Effector CD4-positive, alpha-beta T cell (primary cell): ENCODE data around the gene ADGRB2.

Experiments used
- DNase-seq: peaks from one replicate; pipeline ENCODE4 v3.0.0-alpha.2; 2020

ADGRB2 gene

DNA sequence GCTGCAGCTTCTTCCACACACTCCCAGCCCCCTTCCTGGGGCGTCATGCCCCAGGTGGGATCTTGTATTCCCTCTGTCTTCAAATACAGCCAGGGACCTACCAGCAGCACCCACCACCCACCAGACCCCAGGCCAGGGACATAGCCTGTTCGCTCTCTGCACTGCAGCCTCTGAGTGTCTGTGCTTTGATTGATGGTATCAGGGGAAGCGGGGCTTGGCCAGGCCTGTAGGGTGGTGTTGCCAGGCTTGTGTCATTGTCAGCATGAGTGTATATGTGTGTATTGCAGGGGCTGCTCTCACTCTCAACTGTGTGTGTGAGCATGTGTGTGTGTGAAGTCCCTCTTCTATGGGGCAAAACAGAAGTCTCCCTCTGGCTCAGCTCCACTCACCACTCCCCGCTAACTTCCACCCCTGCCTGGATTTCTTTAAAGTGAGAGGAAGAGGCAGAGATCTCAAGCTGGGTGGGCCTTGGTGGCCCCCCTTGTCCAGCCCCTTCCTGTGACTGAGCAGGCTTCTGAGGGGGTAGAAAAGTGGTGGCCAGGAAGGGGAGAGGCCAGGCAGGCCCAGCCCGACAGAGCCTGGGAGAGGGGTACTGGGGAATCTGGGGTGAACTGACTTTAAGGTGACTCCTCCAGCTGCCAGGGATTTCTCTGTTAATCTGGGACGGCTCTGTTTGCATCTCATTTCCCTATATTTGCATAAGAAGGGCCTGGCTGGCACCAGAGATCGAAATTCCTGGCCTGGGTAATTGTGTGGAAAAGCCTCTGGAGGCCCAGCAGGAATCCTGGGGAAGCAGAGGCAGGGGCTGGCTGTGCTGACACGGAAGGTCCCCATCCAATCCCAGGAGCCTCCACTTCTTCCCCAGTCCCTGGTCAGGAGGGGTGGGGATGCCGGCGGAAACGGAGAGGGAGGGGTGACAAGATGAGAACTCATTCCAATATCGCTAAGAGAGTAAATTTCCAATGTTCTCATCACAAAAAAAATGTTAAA, 18.6 kb upstream of the ADGRB2 start:
- no peak for DNase-seq

DNA sequence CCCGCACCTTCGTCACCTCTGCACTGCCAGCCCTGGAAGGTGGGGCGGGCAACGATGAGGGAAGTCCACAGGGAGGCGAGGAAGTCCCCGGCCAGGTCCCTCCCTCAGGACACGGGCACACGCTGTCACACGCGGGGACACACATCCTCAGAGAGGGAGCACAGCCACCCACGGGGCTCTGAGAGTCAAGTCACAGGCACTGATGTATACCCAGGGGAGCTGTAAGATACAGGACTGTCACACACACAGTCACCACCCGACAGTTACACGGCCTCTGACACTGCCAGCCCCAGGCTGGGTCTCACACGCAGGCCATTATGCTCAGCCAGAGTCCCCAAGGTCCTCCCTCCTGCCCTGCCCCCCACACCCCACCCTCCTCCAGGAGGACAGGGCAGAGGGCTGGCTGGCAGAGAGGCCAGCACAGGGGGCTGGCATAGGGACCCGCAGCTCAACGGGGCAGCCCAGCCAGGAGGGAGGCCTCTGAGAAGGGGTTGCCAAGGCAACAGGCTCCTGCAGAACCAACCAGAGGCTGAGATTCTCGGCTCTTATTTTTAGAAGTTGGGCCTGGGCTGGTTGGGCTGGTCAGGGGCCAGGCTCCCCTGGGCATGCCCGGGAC, 17.7 kb upstream of the ADGRB2 start:
- DNase-seq: no peak

DNA sequence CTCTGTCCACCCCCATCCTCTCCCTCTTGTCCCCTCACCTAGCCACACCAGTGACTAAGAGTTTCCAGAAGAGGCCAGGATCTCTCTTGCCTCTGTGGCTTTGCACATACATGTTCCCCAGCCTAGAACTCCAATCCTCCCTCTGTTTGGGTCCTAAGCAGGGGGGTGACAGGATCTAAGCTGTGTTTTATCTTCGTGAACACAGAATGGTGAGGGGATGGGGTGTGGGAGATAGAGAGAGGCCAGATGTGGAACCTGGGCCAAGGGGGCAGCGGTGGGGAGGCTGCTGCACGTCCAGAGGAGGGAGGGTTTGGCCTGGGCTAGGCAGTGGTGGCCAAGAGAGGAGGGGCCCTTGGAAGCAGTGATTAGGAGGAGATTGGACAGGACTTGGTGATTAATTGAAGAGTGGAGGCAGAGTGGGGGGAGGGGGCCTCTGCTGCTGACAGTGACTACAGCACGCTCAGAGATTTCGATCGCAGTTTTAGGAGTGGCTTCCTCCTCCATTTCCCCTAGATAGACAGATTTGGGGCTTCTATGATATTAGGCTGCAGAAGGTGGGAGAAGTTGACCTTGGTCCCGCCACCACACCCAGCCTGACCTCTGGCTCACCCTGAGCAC, 17.1 kb upstream of the ADGRB2 start:
- DNase-seq: no peak

DNA sequence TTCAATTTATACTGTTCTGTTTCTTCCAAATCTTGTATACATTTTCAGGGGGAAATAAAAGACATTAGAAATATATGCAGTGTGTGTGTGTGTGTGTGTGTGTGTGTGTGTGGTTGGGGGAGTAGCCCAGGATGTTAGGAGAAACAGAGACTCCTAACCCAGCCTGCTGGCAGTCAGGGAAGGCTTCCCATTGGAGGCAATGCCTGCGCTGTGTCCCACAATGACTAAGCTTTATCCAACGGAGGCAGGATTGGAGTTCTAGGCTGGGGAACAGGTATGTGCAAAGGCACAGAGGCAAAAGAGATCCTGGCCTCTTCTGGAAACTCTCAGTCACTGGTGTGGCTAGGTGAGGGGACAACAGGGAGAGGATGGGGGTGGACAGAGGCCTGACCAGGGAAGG, 16.5 kb upstream of the ADGRB2 start:
- no peak for DNase-seq

DNA sequence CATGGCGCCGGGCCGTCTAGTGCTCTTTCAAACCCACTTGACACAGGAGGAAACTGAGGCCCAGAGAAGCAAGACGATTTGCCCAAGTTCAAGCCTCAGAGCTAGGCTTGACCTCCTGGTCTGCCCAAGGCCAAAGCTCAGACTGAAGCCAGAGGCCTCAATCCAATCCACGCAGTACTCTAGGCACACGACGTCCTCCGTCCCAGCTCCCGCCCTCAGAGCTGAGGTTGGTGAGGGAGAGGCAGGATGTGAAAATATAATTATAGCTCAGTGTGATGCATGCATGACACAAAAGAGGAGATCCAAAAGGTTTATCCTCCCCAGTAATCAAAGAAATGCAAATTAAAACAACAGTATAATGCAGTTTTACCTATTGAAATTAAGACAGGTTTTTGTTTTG, 15.5 kb upstream of the ADGRB2 start:
- no peak for DNase-seq

DNA sequence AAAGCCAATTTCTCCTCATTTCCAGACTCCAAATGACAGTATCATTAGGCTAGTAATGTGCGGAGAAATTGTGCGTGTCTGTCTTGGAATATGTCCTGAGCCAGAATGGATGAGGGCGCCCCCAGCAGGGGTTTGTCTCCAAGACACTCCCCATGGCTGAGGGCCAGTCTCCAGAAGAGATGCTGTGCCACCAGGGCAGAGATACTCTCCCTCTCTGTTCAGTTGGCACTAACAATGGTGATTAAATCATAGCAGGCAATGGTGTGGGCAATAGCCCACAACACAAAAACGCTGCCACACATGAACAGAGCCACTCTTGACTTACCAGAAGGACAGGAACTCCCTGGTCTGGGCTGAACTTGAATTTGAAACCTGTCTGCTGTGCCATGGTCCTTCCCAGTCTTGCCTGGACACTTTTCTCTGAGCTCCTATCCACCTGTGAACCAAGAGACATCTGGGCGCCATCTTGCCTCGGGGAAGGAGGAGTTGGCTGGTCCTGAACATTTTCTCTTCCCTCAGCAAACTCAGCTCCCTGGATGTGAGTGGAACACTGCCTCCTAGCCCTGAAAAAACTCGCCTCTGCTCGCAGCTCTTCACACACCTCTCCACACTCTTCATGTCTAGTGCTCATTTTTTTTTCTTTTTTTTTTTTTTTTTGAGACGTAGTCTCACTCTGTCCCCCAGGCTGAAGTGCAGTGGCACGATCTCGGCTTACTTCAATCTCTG, 14.8 kb upstream of the ADGRB2 start:
- DNase-seq: no peak

DNA sequence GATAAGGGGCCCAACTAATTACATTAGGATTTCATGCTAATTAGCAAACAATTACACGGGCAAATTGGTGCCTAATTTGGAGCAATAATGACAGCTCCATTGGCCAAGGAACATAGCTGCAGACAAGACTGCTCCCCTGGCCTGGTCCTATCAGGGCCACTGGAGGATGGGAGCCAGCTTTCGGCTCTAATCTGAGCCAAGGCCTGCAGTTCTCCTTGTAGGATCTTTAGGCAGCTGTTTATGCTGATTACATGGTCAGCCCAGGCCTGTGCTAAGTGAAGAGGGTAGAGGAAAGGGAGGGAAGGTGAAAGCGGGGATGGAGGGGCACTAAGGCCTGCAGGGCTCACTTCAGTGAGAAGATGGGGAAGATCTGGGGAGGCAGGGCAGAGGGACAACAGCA, 12.4 kb upstream of the ADGRB2 start:
- DNase-seq: no peak

DNA sequence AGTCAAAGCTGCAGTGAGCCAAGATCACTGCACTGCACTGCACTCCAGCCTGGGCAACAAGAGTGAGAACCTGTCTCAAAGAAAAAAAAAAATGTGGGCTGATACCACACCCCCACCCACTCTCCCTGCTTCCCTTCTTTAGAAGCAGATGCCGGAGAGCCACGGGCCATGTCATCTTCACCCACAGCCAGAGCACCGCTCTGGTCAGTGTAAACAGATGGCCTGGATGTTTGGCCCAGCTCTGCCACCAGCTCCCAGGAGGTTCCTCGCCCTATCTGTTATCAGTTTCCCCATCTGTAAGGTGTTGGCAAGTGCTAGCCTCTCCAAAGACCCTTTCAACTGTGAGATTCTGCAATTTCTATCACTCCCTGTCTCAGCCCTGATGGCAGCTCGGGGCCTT, 11.9 kb upstream of the ADGRB2 start:
- DNase-seq: no peak

DNA sequence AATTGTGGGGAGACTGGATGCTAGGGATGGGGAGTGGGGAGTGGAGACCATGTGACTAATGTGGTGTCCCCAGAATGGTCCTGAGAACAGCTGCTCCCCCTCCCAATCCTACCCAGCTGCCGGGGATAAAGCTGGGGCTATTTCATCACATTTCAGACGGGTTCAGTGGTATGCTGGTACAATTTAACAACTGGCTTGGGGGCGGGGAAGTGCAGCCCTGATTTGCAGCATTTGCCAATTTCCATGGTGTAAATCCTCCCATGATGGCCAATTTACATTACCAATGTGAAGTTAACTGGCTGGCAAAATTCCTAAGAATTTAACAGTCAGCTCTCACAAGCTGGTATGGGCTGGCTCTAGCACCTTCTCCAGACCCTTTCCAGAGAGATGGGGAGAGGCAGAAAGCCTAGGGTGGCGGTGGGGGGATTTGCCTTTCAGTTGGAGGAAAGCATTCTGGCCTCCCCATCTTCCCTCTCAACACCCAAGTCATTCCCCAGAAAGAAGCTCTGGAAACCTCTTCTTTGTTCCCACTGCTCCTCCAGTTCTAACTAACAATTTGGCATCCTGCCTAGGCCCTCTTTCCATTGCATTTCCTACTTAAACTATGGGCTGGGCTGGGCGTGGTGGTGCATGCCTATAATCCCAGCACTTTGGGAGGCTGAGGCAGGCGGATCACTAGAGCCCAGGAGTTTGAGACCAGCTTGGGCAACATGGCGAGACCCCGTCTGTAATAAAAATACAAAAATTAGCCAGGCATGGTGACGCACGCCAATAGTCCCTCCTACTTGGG, 11.3 kb upstream of the ADGRB2 start:
- DNase-seq: no peak

DNA sequence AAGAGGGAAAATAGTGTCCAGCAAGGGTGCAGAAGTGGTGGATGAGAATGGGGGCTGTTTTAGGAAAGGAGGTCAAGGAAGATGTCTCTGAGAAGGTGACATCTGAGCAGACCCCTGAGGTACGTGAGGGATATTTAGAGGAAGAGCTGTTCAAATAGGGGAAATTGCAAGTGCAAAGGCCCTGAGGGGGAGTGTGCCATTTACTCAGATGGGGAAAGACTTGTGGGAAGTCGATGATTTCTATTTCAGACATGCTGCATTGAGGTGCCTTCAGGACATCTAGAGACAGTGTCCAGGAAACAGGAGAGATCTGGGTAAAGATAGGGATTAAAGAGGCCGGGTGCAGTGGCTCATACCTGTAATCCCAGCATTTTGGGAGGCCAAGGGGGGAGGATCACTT, 10.4 kb upstream of the ADGRB2 start:
- no peak for DNase-seq

DNA sequence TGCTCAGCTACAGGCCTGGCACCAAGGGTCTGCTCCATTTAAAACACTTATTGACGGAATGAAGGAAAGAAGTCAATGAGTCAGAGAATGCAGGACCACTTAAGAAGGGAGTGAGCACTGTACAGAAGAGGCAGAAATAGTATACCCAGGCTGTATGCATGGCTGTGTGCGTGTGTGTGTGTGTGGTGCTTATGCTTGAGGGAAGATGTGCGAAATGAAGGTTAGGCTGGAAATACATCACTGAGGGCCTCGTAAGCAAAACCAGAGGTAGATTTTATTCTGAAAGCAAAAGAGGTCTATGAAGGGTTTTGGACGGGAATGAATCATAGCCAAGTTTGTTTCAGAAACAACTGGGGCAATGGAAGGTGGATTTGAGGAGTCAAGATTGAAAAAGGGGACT, 9.7 kb upstream of the ADGRB2 start:
- no peak for DNase-seq

DNA sequence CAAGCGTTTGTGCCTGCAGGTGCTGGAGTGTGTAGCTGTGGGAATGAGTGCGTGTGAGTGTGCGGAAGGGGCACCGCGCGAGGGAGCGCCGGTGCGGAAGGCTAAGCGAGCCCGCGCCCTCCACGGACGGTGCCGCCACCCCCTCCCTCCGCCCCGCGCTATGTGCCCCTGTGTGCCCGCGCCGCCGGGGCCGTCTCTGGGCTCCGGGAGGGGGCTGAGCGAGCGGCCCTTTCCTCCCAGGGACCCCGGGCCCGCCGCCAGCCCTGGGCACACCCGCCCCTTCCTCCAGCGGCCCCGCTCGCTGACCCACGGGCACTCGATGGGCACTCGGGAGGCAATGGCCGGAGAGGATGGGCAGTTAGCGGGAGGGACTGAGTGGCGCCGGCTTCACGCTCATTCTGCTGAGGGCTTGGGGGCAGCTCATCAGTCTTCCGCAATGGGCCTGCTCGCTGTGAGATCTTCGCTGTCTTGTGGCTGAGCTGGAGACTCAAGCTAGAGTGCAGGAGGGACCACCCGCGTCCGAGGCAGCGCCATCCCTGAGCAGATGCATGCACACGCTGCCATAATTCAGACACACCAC, 8.6 kb upstream of the ADGRB2 start:
- no peak for DNase-seq

DNA sequence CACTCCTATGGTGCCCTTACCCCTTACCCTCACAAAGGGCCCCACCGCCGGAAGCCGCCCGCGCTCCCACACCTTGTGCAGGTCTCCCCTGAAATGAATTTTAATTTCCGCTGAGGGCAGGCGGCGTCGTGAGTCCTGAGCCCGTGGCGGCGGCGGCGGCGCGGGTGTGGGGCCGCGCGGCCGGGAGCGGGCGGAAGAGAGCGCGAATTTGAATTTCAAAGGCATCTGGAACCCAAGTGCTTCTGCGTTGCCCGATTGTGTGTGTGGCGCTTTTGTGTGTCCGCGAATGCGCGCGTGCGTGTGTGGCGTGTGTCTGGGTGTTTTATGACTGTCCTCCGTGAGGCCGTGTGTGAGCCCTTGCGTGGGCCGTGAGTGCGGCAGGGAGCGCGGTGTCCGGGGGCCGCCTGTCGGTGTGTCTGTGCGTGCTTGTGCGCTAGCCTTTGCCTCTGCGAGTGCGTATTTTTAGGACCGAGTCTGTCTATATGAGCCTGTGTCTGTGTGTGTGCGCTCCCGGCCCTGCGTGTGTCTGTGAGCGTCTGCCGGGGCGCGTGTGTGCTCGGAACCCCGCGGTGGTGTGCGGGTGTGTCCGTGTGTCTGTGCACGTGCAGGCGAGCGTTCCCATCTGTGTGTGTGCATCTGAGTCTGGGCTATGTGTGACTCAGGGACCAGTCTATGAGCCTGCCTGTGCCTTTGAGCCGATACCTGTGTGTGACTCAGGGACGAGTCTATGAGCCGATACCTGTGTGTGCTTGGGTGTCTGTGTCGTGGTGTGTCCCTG, 7.9 kb upstream of the ADGRB2 start:
- DNase-seq: no peak

DNA sequence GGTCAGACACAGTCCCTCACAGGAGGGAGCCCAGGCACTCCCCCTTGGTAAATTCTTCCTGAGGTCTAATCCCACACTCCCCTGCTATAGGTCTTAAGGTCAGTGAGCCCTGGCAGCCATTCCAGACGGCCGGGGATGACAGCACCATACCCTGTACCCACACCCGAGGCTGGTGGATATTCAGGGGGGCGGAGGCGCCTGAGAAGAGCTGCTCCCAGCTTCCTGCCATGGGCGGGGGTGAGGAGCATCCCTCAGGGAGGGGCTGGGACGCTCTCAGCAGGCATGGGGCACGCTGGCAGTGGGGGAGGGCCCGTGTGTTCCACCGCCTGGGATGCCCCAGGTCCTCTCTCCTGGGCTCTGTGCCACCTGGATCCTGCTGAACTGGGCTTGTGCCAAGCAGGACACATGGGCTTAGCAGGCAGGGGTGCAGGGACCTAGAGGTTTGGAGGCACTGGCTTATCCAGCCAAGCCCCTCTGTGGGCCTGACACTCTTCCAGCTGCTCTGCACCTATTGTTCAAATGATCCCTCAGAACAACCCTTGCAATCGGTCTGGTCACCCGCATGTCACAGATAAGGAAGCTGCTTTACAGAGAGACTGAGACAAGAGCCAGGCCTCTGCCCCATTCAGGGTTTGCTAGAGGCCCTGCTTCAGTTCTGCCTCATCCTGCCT, 5.7 kb upstream of the ADGRB2 start:
- no peak for DNase-seq

DNA sequence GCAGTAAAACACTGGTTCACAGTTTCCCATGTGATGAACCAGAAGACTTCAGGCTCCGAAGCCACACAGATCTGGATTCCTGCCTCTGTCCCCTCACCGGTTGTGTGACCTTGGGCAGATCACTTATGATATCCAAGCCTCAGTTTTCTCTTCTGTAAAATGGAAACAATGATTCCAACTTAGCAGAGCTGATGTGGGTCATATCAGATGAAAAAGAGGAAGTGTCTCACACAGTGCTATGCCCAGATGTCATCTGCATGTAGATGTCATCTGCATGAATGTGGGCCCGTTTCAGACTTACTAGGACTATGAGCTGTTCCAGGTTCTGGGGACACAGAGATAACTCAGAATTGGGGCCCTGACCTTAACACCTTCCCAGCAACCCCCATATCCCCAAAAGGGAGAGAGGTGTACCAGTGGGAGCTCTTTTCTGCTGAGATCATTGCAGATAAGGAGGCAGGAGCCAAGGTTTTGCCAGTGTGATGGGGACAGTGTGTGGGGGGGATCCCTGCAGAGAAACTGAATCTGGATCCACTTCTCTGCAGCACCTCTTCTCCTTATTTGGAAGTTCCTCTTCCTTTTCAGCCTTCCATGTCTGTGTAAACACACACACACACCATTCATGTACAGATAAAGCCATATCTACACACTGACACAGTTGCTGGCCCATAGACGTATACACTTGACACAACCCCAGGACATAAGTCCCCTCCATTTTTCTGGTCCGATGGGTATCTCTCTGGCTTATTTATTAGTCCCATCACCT, 5.0 kb upstream of the ADGRB2 start:
- DNase-seq: no peak

DNA sequence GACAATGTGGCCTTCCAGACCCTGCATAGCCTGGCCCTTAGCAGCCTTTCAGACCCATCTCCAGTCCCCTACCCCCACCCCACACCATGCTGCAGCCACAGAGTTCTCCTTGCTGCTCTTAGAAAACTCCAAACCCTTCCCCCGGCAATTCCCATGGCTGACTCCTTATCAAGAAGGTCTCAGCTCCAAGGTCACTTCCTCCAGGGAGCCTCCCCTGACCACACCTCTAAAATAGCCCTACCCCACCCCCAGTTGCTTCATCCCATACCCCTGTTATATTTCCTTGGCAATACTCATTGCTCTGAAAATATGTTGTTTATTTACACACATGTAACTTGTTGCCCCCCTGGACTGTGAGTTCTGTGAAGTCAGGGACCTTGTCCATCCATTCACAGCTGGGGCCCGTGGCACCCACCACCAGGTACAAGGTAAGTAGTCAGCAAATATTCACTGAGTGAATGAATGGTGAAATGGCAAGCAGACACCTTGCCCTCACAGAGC, 4.3 kb upstream of the ADGRB2 start:
- no peak for DNase-seq

DNA sequence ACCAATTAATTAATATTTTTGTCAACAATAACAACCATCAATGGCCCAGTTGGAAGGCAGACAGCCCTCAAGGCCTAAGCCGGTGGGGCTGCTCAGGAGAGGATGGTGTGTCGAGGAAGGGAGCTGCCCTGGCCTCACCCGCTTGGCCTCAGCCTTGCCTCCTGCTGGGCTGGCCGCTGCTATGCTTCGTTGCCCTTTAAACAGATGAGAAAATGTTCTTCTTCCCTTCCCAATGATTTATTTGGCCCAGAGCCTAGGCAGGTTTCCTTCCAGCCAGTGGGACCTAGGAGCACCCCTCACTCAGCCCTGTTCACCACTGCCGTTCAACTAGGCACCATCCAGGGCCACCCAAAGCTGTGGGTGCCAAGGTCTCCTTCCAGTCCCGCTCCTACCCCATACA, 3.1 kb upstream of the ADGRB2 start:
- no peak for DNase-seq

DNA sequence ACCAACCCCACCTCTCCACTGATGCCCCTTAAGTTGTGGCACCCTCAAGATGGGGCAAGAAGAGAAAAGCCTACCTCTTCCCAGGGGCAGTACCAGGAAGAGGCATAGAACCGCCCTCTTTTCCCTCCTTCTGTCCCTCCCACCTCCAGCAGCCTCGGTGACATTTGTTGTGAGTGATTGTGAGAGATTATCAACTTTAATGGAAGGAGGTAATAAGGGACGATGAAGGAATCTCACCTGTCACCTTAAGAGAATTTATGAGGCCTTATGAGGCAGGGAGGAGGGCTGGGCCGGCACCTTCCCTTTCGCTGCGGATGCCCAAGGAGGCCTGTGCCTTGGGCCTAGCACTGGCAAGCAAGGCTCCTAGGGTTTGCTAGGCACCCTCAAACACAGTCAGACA, 1.4 kb upstream of the ADGRB2 start:
- no peak for DNase-seq

DNA sequence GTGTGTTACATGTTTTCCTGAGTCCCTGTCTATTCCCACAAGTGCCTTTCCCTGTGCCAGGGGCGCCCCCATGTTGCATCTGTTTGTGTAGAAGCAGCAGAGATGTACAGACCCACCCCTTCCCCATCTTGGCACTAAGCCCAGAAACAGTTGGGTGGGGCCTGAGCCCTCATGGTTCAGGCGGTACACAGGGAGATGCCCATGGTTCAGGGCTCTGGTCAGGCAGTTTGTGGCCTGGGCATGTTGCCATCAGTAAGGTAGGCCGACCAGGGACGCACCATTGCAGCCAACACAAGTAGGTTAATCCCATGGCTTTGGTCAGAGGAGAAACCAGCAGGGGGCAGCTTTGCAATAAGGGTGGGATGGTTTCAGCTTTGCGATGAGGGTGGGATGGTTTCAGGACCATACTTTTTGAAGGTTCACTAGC, 914 bp upstream of the ADGRB2 start:
- DNase-seq: no peak
